Breast epithelium (tissue), 3 donors: ENCODE results near the gene RERE.

Experiments
- POLR2A ChIP-seq: fragments of 450-650 bp; IDR thresholded peaks from one replicate; pipeline ENCODE4 v1.6.1; 2016; ENCODE audit warnings: antibody characterized with exemption, mild to moderate bottlenecking, moderate library complexity
- POLR2AphosphoS5 ChIP-seq, 3 donors: sonication (generic); formaldehyde crosslinking; IDR thresholded peaks; one replicate each; pipeline ENCODE4 v1.6.1; 2017; ENCODE audit warnings: antibody characterized with exemption in 3 of 3
- TF ChIP-seq, protein P1 (sequence below), 3 donors: fragments of 450-650 bp; IDR thresholded peaks; one replicate each; pipeline ENCODE4 v1.5.1; 2016 to 2017; ENCODE audit warnings: antibody characterized with exemption in 3 of 3, mild to moderate bottlenecking in 3 of 3, moderate library complexity in 3 of 3

DNA sequence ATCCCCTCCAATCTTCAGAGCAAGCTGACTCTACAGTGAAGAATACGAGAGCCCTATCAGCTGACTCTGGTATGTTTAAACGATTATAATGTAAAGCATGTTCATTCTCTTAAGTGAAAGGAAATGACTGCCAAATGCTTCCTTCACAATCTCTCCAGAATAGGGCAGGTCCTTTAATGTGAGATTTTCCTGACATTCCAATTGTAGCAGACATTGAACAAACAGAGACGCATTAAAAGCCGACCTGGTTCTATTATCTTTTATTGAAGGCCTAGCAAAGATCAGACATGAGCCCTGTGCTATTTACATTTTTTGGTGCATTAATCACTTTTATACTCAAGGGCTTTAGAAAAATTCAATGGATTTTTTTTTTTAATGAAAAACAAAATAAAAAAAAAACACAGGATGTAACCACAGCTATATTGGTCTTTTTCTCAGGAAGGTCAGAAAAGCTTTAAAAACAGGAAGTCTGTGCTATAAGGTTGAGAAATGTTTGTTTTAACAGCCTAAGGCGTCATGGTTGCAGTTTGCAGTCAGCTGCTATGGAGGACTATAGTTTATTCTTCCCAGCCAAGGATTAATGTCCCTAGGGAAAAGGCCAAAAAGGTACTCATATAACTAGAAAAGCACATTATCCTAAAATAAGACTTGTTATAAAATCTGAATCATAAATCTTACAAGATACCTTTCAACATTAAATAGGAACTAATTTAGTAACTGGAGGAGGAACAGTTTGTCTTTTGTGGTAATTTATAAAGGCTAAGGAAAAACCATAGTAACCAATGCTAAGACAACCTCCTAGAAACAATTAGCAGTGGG lies 104.8 kb downstream of the RERE start:
- no peak for TF ChIP-seq POLR2A
- TF ChIP-seq, protein P1, sequence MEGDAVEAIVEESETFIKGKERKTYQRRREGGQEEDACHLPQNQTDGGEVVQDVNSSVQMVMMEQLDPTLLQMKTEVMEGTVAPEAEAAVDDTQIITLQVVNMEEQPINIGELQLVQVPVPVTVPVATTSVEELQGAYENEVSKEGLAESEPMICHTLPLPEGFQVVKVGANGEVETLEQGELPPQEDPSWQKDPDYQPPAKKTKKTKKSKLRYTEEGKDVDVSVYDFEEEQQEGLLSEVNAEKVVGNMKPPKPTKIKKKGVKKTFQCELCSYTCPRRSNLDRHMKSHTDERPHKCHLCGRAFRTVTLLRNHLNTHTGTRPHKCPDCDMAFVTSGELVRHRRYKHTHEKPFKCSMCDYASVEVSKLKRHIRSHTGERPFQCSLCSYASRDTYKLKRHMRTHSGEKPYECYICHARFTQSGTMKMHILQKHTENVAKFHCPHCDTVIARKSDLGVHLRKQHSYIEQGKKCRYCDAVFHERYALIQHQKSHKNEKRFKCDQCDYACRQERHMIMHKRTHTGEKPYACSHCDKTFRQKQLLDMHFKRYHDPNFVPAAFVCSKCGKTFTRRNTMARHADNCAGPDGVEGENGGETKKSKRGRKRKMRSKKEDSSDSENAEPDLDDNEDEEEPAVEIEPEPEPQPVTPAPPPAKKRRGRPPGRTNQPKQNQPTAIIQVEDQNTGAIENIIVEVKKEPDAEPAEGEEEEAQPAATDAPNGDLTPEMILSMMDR (IDR thresholded peaks at IDR 0.05), result peak in 1 of 3 donors; percentile 7
- no peak for TF ChIP-seq POLR2AphosphoS5 (IDR thresholded peaks at IDR 0.05)
